Measurements from ENCODE around the gene CDK18.

CDK18 gene

DNA sequence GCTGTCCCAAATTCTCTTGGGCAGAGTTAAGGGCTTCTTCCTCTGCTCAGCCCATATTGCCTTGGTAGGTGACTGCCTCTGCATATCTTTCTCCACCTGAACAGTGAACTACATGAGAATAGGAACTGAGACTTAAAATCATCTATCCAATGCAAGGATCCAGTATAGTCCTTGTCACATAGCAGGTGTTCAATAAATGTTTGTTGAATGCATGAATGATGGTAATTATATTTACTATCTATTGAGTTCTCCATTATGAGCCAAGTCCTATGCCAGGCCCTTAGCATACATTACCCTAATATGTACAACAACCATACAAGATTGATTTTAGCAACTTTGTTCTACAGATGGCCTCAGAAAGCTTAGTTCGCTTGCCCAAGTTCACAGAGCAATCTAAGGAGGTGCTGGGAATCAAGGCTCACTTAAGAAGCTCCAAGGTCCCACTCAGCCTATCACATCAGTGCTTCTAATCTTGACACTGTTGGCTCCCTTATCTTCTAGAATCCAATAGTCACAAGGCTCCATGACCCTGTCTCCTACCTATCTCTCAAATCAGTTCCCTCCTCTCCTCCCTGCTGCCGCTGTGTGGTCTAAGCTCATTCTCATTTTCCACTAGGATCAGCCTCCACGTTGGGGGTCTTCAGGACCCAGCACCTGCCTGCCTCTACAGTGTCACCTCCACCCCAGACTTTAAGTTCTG is 2.2 kb upstream of the CDK18 start:
- Histone ChIP-seq H3K9ac (ENCODE audit: low read depth in 1 of 2, low read length in 2 of 2) (no peak overlapping the region), H3K4me3 (ENCODE audit: low read length in 2 of 2) (no peak overlapping the region), H3K27me3 (ENCODE audit: control insufficient read depth in 2 of 2, insufficient read depth in 2 of 2, low read length in 2 of 2) (no peaks in the 10 kb centered on the region), H3K4me1 (ENCODE audit: control insufficient read depth in 2 of 2, insufficient read depth in 2 of 2, low read length in 2 of 2) (peaks cover 12 to 17% of the 10 kb centered on the region in 2 donors), H3K9me3 (ENCODE audit: control insufficient read depth in 2 of 2, low read length in 2 of 2) (no peaks in the 10 kb centered on the region), H3K27ac (ENCODE audit: low read depth in 2 of 2, low read length in 2 of 2) (no peak overlapping the region), H3K36me3 (ENCODE audit: control insufficient read depth in 2 of 2, insufficient read depth in 2 of 2, low read length in 2 of 2) (no peaks in the 10 kb centered on the region)

DNA sequence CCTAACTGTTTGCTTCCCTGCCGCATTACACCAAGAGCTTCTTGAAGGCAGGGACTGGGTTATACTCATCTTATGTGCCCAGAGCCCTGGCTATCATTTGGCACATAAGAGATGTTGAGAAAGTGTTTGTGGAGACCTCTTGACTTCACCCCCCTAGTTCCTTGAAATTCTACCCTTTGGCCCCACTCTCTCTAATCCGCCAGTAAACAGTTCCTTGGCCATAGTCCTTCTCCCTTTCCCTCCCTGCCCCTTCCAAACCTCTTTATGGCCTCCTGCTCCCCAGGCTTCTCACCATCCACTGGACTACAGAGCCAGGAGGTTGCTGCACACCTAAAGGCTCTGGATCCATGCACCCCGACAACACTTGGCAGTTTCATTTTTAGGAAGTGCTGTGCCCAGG is 1.5 kb upstream of the CDK18 start:
- Histone ChIP-seq H3K9ac (ENCODE audit: low read depth in 1 of 2, low read length in 2 of 2) (no peak overlapping the region), H3K27ac (ENCODE audit: low read depth in 2 of 2, low read length in 2 of 2) (no peak overlapping the region), H3K4me3 (ENCODE audit: low read length in 2 of 2) (no peak overlapping the region), H3K9me3 (ENCODE audit: control insufficient read depth in 2 of 2, low read length in 2 of 2) (no peaks in the 10 kb centered on the region), H3K4me1 (ENCODE audit: control insufficient read depth in 2 of 2, insufficient read depth in 2 of 2, low read length in 2 of 2) (peaks cover 12 to 17% of the 10 kb centered on the region in 2 donors), H3K36me3 (ENCODE audit: control insufficient read depth in 2 of 2, insufficient read depth in 2 of 2, low read length in 2 of 2) (no peaks in the 10 kb centered on the region), H3K27me3 (ENCODE audit: control insufficient read depth in 2 of 2, insufficient read depth in 2 of 2, low read length in 2 of 2) (no peaks in the 10 kb centered on the region)

DNA sequence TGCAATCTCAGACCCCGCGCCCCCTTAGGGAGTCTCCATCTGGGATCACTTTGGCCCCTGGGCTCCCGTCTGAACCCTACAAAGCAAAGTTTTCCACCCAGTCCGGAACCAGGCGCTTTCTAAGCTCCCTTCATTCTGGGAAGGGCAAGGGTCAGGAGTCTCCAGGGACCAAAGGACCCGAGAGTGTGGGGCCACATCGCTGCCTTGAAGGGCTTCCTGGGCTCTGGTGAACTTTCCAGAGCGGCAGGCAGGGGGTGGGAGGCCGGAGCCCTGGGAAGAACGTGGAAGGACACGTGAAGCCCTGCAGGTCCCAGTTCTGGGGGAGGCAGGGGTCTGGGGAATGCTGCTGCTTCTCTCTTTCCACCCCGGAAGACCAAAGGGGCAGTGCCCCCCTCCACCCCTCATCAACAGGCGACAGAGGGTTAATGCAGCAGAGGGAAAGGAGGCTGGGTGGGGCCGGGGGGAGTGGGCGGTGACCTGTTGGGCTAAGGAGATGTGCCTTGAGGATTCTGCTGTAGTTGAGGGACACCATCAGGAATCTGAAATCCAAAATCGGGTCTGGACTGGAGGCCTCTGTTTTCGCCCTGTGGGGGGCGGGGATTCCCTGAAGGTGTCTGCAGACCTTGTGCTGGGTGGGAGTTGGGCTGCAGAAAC is 734 bp downstream of the CDK18 start:
- H3K9me3 ChIP-seq (ENCODE audit: control insufficient read depth in 2 of 2, low read length in 2 of 2), result no peaks in the 10 kb centered on the region
- H3K27ac ChIP-seq (ENCODE audit: low read depth in 2 of 2, low read length in 2 of 2), result peak overlapping the region in 1 of 2 donors; percentile 61
- H3K4me3 ChIP-seq (ENCODE audit: low read length in 2 of 2), result peak overlapping the region; percentile 81 to 85

DNA sequence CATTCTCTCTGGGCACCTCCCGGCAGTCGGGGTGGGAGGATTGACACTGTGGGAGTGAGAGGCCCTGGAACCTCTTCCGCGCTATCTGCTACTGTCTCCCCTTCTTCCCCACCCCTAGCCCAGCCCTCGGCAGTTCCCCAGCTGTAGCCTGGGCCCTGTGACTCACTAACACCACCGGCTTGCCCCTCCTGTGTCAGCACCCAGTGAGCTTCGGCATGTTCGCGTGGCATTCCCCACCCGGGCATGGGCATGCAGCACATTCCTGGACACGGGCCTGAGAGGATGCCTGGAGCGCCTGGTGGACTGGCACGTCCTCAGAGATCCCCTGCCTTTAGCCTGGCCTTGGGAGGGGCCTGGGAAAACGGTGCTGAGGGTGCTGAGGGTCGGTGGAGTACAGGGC is 1.3 kb downstream of the CDK18 start:
- Histone ChIP-seq H3K9ac (ENCODE audit: low read depth in 1 of 2, low read length in 2 of 2) (peak overlapping the region in 1 of 2 donors; percentile 70), H3K9me3 (ENCODE audit: control insufficient read depth in 2 of 2, low read length in 2 of 2) (no peaks in the 10 kb centered on the region), H3K27ac (ENCODE audit: low read depth in 2 of 2, low read length in 2 of 2) (no peak overlapping the region), H3K4me3 (ENCODE audit: low read length in 2 of 2) (peak overlapping the region; percentile 81 to 85), H3K27me3 (ENCODE audit: control insufficient read depth in 2 of 2, insufficient read depth in 2 of 2, low read length in 2 of 2) (no peaks in the 10 kb centered on the region), H3K36me3 (ENCODE audit: control insufficient read depth in 2 of 2, insufficient read depth in 2 of 2, low read length in 2 of 2) (no peaks in the 10 kb centered on the region), H3K4me1 (ENCODE audit: control insufficient read depth in 2 of 2, insufficient read depth in 2 of 2, low read length in 2 of 2) (peaks cover 12 to 17% of the 10 kb centered on the region in 2 donors)

More for the DNA sequence above, 734 bp downstream of the CDK18 start:
- Histone ChIP-seq H3K36me3 (ENCODE audit: control insufficient read depth in 2 of 2, insufficient read depth in 2 of 2, low read length in 2 of 2) (no peaks in the 10 kb centered on the region), H3K9ac (ENCODE audit: low read depth in 1 of 2, low read length in 2 of 2) (peak overlapping the region; percentile 32 to 70), H3K4me1 (ENCODE audit: control insufficient read depth in 2 of 2, insufficient read depth in 2 of 2, low read length in 2 of 2) (peaks cover 12 to 17% of the 10 kb centered on the region in 2 donors), H3K27me3 (ENCODE audit: control insufficient read depth in 2 of 2, insufficient read depth in 2 of 2, low read length in 2 of 2) (no peaks in the 10 kb centered on the region)

DNA sequence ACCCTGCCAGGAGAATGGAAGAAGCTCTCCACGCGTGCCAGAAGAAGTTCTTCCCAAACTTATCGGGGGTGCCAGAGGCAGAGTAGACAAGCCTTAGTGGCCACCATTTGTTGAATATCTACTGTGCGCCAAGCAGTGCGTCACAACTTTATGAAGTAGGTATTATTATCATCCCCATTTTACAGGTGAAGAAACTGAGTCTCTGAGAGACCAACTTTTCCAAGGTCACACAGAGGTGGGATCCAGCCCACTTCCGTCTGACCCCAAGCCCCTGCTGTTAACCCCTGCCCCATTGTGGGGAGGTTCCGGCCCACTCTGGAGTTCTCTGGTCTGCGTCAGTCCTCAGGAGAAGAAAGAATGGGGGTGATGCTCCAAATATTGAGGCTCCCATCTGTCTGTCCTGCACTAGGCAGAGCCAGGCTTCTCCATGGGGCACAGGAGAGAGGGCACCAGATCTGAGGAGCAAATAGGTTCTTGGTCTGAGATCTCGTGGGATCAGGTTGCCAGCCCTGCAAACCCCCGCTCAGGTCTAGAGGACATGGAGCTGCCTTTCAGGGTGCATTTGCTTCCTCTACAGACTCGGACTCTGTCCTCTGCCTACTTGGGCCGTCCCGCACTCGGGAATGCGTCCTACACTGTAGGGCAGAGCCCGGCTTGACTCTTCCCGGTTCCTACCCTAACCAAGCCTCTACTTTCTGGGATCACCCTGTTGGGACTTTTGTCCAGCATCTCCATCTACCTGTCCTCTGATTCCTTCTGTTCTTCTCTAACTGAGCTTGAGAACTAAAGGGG is 2.1 kb downstream of the CDK18 start:
- no peak overlapping the region for H3K4me3 ChIP-seq (ENCODE audit: low read length in 2 of 2)
- H3K9me3 ChIP-seq (ENCODE audit: control insufficient read depth in 2 of 2, low read length in 2 of 2), result no peaks in the 10 kb centered on the region
- H3K4me1 ChIP-seq (ENCODE audit: control insufficient read depth in 2 of 2, insufficient read depth in 2 of 2, low read length in 2 of 2), result peaks cover 12 to 17% of the 10 kb centered on the region in 2 donors
- no peaks in the 10 kb centered on the region for H3K27me3 ChIP-seq (ENCODE audit: control insufficient read depth in 2 of 2, insufficient read depth in 2 of 2, low read length in 2 of 2)
- H3K36me3 ChIP-seq (ENCODE audit: control insufficient read depth in 2 of 2, insufficient read depth in 2 of 2, low read length in 2 of 2), result no peaks in the 10 kb centered on the region
- H3K27ac ChIP-seq (ENCODE audit: low read depth in 2 of 2, low read length in 2 of 2), result no peak overlapping the region
- no peak overlapping the region for H3K9ac ChIP-seq (ENCODE audit: low read depth in 1 of 2, low read length in 2 of 2)

DNA sequence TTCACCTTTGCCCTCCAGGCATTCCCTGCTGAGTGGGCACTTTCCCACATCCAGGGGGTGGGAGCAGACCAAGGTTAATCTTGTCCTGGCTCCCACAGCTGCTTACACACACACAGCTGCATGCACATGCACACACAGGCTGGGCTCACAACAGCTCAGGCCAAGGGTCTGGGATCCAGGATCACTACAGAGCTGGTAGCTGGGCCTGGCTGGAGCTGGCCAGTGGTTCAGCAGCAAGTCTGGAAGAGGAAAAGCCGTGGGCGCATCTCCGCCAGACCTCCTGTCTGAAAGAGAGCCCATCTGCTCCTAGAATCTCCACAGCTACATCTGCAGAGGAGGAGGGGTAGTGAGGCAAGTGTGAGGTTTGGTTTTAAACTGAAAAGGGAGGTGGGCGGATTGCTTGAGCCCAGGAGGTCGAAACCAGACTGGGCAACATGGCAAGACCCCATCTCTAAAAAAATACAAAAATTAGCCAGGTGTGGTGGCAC is 3.8 kb downstream of the CDK18 start:
- no peak overlapping the region for H3K27ac ChIP-seq (ENCODE audit: low read depth in 2 of 2, low read length in 2 of 2)
- no peaks in the 10 kb centered on the region for H3K9me3 ChIP-seq (ENCODE audit: control insufficient read depth in 2 of 2, low read length in 2 of 2)

DNA sequence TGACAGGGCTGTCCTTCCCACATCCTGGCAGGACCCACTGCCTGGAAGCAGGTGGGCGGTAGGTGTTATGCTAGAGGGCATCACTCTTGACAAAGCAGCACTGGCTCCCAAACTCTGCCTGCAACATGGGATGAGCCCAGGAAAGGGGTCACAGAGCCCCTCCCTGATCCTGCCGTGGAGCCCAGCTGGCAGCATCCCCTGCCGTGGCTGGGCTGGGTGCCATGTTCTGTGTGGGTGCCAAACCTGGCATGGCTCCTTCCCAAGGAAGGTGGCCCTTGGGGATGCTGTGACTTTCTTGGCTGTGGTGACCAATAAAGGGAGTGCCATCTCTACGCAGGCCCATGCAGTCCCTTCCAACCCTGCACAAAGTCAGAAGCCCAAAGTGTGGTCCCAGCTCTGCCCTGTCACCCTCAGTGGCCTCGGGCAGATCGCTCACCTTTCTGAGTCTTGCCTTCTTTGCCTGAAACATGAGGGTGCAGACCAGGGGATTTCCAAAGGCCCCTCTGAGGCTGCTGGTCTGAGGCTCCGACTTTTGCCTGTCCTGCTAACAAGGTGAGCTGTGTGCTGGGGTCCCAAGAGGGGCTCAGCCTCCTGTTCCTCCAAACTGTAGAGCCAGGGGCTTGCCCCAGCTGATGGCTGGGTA is 6.0 kb downstream of the CDK18 start:
- no peaks in the 10 kb centered on the region for H3K27me3 ChIP-seq (ENCODE audit: control insufficient read depth in 2 of 2, insufficient read depth in 2 of 2, low read length in 2 of 2)
- no peak overlapping the region for H3K27ac ChIP-seq (ENCODE audit: low read depth in 2 of 2, low read length in 2 of 2)
- H3K4me3 ChIP-seq (ENCODE audit: low read length in 2 of 2), result no peak overlapping the region
- no peaks in the 10 kb centered on the region for H3K9me3 ChIP-seq (ENCODE audit: control insufficient read depth in 2 of 2, low read length in 2 of 2)
- H3K4me1 ChIP-seq (ENCODE audit: control insufficient read depth in 2 of 2, insufficient read depth in 2 of 2, low read length in 2 of 2), result peaks cover 7 to 12% of the 10 kb centered on the region in 2 donors
- H3K9ac ChIP-seq (ENCODE audit: low read depth in 1 of 2, low read length in 2 of 2), result no peak overlapping the region
- no peaks in the 10 kb centered on the region for H3K36me3 ChIP-seq (ENCODE audit: control insufficient read depth in 2 of 2, insufficient read depth in 2 of 2, low read length in 2 of 2)

More for the DNA sequence above, 3.8 kb downstream of the CDK18 start:
- H3K4me3 ChIP-seq (ENCODE audit: low read length in 2 of 2), result no peak overlapping the region
- H3K4me1 ChIP-seq (ENCODE audit: control insufficient read depth in 2 of 2, insufficient read depth in 2 of 2, low read length in 2 of 2), result peaks cover 16 to 17% of the 10 kb centered on the region in 2 donors
- no peaks in the 10 kb centered on the region for H3K36me3 ChIP-seq (ENCODE audit: control insufficient read depth in 2 of 2, insufficient read depth in 2 of 2, low read length in 2 of 2)
- H3K27me3 ChIP-seq (ENCODE audit: control insufficient read depth in 2 of 2, insufficient read depth in 2 of 2, low read length in 2 of 2), result no peaks in the 10 kb centered on the region
- no peak overlapping the region for H3K9ac ChIP-seq (ENCODE audit: low read depth in 1 of 2, low read length in 2 of 2)

DNA sequence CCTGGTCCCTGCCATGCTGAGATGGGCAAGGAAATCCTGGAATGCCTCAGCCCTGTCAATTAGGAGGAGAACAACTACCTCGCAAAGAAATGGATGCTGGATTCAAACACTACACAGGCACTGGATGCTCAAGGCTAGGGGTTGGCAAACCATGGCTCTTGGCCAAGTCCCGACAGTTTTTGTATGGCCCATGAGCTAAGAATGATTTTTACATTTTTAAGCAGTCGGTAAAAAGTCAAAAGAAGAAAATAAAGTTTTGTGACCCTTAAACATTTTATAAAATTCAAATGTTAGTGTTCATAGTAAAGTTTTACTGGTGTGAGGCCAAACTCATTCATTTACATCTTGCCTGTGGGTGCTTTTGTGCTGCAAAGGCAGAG is 6.5 kb downstream of the CDK18 start:
- H3K36me3 ChIP-seq (ENCODE audit: control insufficient read depth in 2 of 2, insufficient read depth in 2 of 2, low read length in 2 of 2), result no peaks in the 10 kb centered on the region
- H3K4me1 ChIP-seq (ENCODE audit: control insufficient read depth in 2 of 2, insufficient read depth in 2 of 2, low read length in 2 of 2), result peaks cover 3 to 7% of the 10 kb centered on the region in 2 donors
- H3K9me3 ChIP-seq (ENCODE audit: control insufficient read depth in 2 of 2, low read length in 2 of 2), result no peaks in the 10 kb centered on the region
- no peak overlapping the region for H3K9ac ChIP-seq (ENCODE audit: low read depth in 1 of 2, low read length in 2 of 2)
- H3K4me3 ChIP-seq (ENCODE audit: low read length in 2 of 2), result no peak overlapping the region
- no peak overlapping the region for H3K27ac ChIP-seq (ENCODE audit: low read depth in 2 of 2, low read length in 2 of 2)
- H3K27me3 ChIP-seq (ENCODE audit: control insufficient read depth in 2 of 2, insufficient read depth in 2 of 2, low read length in 2 of 2), result no peaks in the 10 kb centered on the region

DNA sequence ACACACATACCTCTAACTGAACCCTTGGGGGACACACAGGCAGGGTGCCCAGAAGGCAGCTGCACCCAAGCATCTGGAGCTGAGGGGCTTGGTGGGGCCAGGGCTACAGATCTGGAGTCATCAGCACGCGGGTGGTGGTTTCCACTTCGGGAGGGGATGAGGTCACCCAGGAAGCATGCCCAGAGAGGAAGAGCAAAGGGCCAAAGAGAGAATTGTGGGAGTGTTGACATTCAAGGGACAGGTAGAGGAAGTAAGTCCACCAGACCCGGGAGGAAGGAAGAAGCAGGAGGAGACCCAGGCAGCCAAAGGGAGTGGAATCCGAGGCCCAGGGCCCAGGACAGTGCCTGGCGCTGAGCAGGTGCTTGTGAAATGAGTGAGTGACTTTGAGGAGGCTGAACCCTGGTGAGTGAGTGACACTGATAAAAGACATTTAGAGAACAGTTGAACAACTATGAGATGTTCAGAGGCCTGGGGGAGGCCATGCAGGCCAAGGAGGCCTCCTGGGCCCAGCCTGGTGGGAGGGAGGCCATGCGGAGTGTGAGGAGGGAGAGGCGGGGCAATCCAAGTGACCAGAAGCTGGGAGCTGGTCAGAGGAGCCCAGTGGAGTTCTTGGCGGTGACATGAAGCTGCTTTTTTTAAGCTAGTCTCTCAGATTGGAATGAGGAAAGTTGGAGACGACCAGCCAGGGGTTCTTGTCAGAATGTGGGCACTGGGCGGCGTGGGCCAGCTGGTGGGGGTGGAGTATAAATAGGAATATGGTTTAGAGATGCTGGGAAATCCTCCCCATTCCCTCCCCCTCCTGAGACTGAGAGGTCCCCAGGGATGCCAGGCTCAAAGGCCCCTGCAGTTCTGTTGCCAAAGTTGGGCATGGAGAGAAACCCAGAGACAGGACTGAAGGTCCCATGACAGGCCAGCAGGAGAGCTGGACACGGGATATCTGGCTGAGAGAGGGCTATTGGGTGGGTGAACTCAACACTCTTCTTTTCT is 7.9 kb downstream of the CDK18 start:
- Histone ChIP-seq H3K36me3 (ENCODE audit: control insufficient read depth in 2 of 2, insufficient read depth in 2 of 2, low read length in 2 of 2) (no peaks in the 10 kb centered on the region), H3K27ac (ENCODE audit: low read depth in 2 of 2, low read length in 2 of 2) (no peak overlapping the region), H3K27me3 (ENCODE audit: control insufficient read depth in 2 of 2, insufficient read depth in 2 of 2, low read length in 2 of 2) (no peaks in the 10 kb centered on the region), H3K4me1 (ENCODE audit: control insufficient read depth in 2 of 2, insufficient read depth in 2 of 2, low read length in 2 of 2) (peaks cover 3 to 4% of the 10 kb centered on the region in 2 donors), H3K9me3 (ENCODE audit: control insufficient read depth in 2 of 2, low read length in 2 of 2) (no peaks in the 10 kb centered on the region), H3K4me3 (ENCODE audit: low read length in 2 of 2) (no peak overlapping the region), H3K9ac (ENCODE audit: low read depth in 1 of 2, low read length in 2 of 2) (no peak overlapping the region)
